Measurements from ENCODE around the gene POLR2A. TPM values are rescaled to one million over a fixed set of nuclear protein-coding genes. Genes with fewer than 3 reads are reported as not detected.

The POLR2A gene
- total and polyA plus RNA-seq, 8 donors, result 24.5 to 83.6 (median 53.8) TPM

DNA sequence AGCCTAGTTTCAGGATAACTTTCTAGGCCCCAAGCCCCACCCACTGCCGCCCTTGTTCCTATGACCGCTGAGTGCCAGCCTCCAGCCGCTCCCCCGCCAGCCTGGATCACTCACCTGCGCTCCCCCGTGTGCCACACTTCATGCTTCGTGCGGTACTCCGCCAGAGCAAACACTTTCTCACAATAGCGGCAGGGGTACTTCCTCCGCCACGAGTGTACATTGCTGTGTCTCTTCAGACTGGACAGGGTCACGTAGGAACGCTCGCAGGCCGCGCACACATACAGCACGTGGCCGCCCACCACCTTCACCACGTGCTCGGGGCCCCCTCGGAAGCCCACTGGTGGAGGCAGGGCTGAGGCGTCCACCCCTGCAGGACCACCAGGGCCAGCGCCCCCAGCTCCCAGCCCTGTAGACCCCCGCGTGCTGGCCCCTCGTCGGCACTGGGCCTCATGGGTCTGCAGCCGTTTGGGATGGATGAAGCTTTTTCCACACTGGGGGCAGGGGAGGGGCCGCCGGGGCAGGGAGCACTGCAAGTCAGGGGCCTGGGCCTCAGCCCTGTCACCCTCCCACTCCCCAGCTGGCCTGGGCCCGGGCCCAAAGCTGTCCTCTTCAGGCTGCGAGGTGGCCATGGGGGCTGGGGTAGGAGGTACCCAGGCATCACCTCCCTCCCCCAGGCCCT, 18.4 kb upstream of the POLR2A start:
- Histone ChIP-seq H3K4me1 (peaks cover 11 to 14% (median 14%) of the 10 kb centered on the region in 3 donors), H3K9me3 (no peaks in the 10 kb centered on the region), H3K27ac (no peak overlapping the region), H3K27me3 (no peaks in the 10 kb centered on the region), H3K36me3 (peaks cover 0 to 25% (median 5%) of the 10 kb centered on the region in 3 donors), H3K4me3 (no peak overlapping the region)
- WGBS, 2 donors, result 91 to 92% methylated on average over 31 to 33 of the region's 33 CpGs
- intact Hi-C loops (cut with DNase I), result no loop called here
- no peak for ATAC-seq
- DNase-seq, result peak in 1 of 6 donors; percentile 74
- TF ChIP-seq, protein P1, sequence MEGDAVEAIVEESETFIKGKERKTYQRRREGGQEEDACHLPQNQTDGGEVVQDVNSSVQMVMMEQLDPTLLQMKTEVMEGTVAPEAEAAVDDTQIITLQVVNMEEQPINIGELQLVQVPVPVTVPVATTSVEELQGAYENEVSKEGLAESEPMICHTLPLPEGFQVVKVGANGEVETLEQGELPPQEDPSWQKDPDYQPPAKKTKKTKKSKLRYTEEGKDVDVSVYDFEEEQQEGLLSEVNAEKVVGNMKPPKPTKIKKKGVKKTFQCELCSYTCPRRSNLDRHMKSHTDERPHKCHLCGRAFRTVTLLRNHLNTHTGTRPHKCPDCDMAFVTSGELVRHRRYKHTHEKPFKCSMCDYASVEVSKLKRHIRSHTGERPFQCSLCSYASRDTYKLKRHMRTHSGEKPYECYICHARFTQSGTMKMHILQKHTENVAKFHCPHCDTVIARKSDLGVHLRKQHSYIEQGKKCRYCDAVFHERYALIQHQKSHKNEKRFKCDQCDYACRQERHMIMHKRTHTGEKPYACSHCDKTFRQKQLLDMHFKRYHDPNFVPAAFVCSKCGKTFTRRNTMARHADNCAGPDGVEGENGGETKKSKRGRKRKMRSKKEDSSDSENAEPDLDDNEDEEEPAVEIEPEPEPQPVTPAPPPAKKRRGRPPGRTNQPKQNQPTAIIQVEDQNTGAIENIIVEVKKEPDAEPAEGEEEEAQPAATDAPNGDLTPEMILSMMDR (IDR thresholded peaks at IDR 0.05), result no peak
- FAIRE-seq, result no peak

- WGBS, 2 donors, result 89 to 97% methylated on average over 9 of the region's 9 CpGs
- FAIRE-seq (no peak), ATAC-seq (no peak), DNase-seq (no peak)
- Histone ChIP-seq H3K27ac (peak overlapping the region in 2 of 4 donors; percentile 30 to 47), H3K9me3 (no peaks in the 10 kb centered on the region), H3K36me3 (peaks cover 0 to 25% (median 5%) of the 10 kb centered on the region in 3 donors), H3K4me1 (peaks cover 17 to 19% (median 18%) of the 10 kb centered on the region in 3 donors), H3K4me3 (no peak overlapping the region), H3K27me3 (no peaks in the 10 kb centered on the region)
- intact Hi-C loops (cut with DNase I), result no loop called here
- TF ChIP-seq, protein P1 (IDR thresholded peaks at IDR 0.05), result no peak
These were observed 17.9 kb upstream of the POLR2A start for GRCh38 chr17:7466318-7466638.

GRCh38 chr17:7466639-7467341, 17.4 kb upstream of the POLR2A start:
- Histone ChIP-seq H3K4me1 (peaks cover 19 to 24% (median 22%) of the 10 kb centered on the region in 3 donors), H3K4me3 (no peak overlapping the region), H3K36me3 (peaks cover 0 to 25% (median 5%) of the 10 kb centered on the region in 3 donors), H3K9me3 (no peaks in the 10 kb centered on the region), H3K27ac (peak overlapping the region in 3 of 4 donors; percentile 3 to 47 (median 30)), H3K27me3 (no peaks in the 10 kb centered on the region)
- intact Hi-C loops (cut with DNase I), result no loop called here
- ATAC-seq (peak in 2 of 4 donors; percentile 10 to 46), DNase-seq (peak in 3 of 6 donors; percentile 67 to 72 (median 70)), FAIRE-seq (no peak)
- 84% methylated on average over 16 of the region's 16 CpGs for WGBS, 2 donors
- TF ChIP-seq, protein P1 (IDR thresholded peaks at IDR 0.05), result no peak

DNA sequence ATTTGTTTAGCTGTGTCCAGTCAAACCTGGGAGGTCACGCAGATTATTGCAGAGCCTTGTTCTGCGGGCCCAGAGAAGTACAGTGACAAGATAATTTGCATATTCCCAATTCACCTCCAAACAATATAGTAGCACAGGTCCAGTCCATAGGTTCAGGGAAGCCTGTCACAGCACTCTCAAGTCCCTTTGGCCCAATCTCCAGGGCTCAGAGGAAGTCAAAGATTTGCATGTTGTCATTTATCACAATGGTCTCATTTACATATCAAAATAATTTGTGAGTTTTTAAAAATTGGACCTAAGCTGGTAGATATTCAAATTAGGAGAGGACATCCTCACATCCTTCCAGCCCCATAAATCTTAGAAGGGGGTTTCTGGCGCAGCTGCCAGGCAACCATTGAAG, 16.7 kb upstream of the POLR2A start:
- Histone ChIP-seq H3K27ac (peak overlapping the region in 3 of 4 donors; percentile 3 to 47 (median 30)), H3K4me1 (peaks cover 19 to 26% (median 23%) of the 10 kb centered on the region in 3 donors), H3K36me3 (peaks cover 0 to 19% (median 2%) of the 10 kb centered on the region in 3 donors), H3K4me3 (no peak overlapping the region), H3K27me3 (no peaks in the 10 kb centered on the region), H3K9me3 (no peaks in the 10 kb centered on the region)
- intact Hi-C loops (cut with DNase I), result no loop called here
- WGBS, 2 donors, result 80 to 82% methylated on average over 3 of the region's 3 CpGs
- TF ChIP-seq, protein P1 (IDR thresholded peaks at IDR 0.05), result no peak
- FAIRE-seq (no peak), DNase-seq (peak in 1 of 6 donors; percentile 31), ATAC-seq (no peak)

All from pancreas (tissue), 10 donors.